Stimulated activated CD4-positive, alpha-beta T cell treated with anti-CD3 and anti-CD28 coated beads, Interleukin-2, amount 100 ng/mL, for 48 hours (primary cell): ENCODE data around the gene C5orf15.
"Not testable (repeated sequence)": the region's sequence is repeated elsewhere in the genome, so short reads cannot be mapped to it uniquely, and the experiment has no call there.

Experiments
- DNase-seq, 2 donors: peaks; one replicate each; pipeline ENCODE4 v3.0.0-alpha.2; 2020

Gene C5orf15

DNA sequence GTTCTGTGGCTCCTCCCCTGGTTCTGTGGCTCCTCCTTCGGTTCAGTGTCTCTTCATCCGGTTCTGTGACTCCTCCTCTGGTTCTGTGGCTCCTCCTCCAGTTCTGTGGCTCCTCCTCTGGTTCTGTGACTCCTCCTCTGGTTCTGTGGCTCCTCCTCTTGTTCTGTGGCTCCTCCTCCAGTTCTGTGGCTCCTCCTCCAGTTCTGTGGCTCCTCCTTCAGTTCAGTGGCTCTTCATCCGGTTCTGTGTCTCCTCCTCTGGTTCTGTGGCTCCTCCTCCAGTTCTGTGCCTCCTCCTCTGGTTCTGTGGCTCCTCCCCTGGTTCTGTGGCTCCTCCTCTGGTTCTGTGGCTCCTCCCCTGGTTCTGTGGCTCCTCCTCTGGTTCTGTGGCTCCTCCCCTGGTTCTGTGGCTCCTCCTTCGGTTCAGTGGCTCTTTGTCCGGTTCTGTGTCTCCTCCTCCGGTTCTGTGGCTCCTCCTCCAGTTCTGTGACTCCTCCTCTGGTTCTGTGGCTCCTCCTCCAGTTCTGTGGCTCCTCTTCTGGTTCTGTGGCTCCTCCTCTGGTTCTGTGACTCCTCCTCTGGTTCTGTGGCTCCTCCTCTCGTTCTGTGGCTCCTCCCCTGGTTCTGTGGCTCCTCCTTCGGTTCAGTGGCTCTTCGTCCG is 32.3 kb downstream of the C5orf15 start:
- DNase-seq = not testable (repeated sequence)

GRCh38 chr5:133935667-133935940 is 32.8 kb downstream of the C5orf15 start:
- no peak for DNase-seq

DNA sequence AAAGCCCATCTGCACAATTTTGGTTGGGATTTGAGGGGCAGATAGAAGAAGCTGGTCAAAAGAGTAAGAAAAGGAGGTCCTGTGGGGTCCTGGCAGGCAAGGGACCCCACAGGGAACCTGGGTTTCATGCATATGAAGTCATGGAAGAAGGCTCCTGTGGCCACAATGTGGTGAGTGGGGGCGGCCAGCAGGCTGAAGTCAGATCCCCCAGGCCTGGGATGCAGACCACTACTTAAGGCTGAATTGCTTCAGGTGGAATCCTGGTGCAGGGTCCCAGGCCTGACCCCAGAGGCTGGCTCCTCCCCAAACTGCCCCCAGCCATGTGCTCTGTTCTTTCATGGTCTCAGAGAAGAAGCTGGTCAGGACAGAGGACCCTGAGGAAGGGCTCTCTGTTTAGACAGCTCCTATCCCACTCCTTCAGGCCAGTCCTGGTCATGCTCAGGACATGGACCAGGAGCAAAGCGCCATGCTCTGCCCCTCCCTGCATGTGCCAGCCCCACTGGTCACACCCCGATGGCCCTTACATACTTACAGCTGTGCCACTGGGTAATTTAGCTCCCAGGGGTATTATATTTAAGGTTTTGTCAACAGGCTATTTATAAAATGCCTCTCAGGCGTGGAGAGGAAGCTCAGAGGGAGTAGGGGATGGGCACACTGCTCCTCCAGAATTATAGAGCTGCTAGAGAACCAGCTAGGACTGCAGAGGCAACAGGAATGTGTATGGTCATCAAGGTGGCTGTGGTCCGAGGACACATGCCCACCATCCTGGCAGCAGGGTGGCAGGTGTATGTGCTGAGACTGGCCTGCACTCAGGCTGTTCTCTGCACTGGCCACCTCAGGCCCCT is 33.4 kb downstream of the C5orf15 start:
- DNase-seq = no peak

GRCh38 chr5:133934311-133934710 is 34.1 kb downstream of the C5orf15 start:
- DNase-seq = no peak

GRCh38 chr5:133933670-133934295 is 34.6 kb downstream of the C5orf15 start:
- DNase-seq = no peak

DNA sequence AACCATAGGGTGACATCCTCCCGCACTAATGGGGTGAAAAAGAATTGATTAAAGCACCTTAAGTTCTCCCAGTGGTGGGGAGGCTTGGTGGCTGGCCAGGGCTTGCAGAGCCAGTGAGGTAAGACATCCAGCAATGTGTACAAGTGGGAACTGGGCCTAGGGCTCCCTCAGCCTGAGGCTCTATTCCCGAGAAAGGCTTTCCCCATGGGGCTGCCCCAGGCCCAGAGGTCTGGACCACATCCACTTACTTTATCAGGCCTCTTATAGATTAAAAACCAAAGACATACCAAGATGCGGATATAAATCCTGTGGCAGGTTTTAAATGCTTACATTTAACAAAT is 35.3 kb downstream of the C5orf15 start:
- DNase-seq = no peak

DNA sequence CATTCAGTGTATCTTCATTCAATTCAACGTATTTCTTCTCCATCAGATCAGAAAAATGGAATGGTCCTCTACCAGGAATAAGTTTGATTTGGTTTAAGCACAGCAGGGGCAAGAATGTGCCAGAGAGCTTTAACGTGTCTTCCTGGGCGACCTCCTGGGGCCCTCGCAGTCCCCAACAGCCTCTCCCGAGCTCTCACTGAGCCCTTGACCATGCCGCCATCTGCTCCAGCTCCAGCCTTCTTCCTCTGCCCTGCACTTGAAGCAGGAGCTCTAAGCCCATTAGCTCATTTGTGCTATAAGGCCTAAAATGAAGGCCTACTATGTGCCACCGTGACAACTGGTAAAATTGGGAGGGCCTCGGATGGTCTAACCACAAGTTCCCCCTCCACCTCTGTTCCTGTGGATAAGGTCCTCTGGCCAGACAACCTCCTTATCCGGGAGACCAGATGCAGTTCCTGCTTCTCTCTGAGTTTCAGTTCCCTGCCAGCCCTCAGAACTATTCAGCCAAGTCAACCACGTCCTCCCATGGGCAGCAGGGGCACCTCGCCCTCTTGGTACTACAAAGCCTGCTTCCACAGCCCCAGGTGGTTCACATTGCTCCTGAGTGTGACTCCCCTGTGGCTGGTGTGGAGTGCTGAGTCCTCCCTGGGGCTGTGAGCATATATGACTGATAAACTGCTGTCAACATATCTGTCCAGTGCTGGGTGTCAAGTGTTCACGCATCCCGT is 35.8 kb downstream of the C5orf15 start:
- DNase-seq = no peak

- DNase-seq = no peak
Measured at GRCh38 chr5:133931546-133931945, 36.9 kb downstream of the C5orf15 start.

GRCh38 chr5:133930813-133931090 is 37.7 kb downstream of the C5orf15 start:
- no peak for DNase-seq

- peak; percentile 64 to 65 for DNase-seq
Measured at GRCh38 chr5:133930061-133930812, 38.2 kb downstream of the C5orf15 start.

DNA sequence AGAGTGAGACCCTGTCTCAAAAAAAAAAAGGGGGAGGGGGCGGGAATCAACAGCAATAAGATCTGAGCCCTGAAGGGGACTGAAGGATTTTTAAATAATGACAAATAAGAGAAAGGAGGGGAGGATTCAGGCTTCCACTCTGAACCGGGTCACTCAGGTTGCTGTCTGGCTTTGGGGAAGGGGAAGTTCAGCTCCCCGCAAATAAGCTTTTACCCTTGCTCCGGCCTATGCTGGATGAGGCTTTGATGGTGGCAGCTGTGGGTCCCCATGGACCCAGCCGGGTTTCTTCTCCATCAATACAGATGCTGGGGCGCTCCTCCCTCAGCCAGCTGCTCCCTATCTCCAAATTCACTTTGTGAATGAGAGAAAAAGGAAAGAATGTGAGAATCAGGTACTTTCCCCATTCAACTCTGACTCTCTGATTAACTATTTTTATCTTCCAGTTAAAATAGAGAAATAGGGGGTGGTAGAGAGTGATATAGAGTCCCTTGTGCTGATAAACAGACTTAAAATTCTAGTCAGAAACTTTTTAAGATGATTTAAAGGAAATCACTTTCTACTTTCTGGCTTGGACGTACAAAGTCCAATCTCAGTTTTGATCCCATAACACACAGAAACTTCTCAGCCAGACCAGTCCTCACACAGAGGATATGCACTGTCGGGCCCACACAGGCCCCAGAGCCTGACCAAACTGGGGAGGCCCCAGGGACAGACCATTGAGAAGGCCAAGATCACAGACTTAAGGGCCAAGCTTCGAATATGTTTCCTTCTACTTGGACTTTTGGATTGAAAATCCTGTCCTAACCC is 39.6 kb downstream of the C5orf15 start:
- DNase-seq = no peak

DNA sequence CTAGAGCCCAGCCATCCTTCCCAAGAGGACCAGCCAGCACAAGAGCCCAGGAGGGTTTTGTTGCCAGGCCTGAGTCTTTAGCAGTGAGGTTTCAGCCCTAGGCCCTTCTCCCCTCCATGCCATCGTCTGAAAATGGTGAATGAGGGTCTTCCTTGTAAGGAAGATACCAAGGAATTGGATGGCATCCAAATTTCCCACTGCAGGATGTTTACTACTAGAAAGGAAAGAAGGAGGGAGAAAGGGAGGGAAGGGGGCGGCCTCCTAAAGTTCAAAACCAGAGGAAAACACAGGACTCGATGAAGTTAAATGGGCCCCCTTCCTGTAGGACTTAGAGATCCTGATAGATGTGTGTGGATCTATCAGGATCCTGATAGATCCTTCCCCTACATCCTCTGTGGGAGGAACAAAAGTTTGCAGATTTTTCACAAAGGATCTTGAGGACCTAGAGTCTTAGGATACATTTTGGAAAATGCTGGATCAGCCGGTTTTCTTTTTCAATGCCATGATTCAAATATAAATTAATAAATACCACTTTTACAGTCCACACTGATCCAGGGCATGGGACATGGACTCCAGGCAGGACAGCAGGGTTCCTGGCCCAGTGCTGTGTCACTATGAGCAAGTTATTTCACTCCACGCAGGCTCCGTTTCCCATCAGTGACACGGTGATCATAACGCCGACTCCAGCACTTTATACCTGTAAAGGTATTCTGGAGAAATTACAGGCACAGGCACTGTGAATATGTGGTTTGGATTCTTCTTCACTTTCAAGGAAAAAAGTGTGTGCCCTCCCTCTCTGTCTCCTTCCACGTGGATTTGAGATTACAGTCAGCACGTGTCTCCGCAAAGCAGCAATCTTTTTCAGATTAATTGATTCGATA is 40.9 kb downstream of the C5orf15 start:
- DNase-seq = no peak

- DNase-seq = no peak
Measured at GRCh38 chr5:133926489-133927299, 41.7 kb downstream of the C5orf15 start.

DNA sequence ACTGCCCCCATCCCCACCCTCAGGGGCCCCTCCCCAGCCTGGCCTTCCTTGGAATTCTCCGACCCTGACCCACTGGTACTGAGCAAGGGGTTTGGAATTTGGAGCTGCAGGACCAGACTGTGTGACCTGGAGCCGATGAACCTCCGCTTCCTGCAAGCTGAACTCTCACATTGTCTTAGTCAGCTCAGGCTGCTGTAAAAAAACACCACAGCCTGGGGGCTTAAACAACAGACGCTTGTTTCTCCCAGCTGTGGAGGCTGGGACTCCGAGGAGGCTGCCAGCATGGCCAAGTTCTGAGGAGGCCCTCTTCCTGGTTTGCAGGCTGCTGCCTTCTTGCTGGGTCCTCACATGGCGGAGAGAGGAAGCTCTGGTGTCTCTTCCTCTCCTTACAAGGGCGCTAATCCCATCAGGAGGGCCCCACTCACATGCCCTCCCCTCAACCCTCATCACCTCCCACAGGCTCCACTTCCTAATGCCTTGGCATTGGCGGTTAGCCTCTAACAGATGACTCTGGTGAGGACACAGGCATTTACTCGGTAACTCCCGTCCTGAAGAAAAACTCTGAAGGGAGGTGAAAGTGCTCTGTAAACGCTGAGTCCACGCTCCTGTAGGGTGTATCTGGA is 42.4 kb downstream of the C5orf15 start:
- DNase-seq = no peak

DNA sequence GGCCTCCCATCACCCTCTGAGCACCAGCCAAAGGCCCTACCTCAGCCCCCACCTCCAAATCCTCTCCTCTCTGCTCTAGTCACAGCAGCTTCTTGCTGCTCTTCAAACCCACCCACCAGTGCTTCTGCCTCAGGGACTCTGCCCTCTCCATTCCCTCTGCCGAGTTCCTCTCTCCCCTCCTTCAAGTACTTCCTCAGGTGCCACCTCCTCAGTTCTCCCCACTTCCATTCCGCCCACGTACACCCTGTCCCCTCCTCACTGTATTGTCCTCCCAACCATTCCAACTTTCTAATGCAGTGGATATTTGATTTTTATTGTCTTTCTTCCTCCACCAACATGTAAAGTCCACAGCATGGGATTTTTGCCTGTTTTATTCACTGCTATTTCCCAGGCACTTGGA is 43.2 kb downstream of the C5orf15 start:
- DNase-seq = no peak

GRCh38 chr5:133924221-133924920 is 44.1 kb downstream of the C5orf15 start:
- DNase-seq = no peak

GRCh38 chr5:133921979-133922378 is 46.4 kb downstream of the C5orf15 start:
- no peak for DNase-seq

DNA sequence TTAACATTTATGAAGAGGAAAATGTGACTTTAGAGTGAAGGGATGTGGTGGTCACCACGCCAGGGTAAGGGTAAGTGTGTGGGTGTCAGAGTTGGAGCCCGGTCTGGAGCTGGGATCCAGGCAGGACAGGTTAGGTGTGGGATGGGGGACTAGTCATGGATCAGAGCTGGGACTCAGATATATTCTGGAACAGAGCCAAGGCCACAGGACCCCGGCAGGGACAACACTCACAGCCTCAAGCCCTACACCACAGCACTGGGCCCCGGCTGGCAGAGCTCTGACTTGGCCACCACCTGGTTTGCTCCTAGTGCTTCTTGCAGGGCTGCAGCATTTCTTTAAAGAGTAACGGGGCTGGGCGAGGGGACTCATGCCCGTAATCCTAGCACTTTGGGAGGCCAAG is 47.4 kb downstream of the C5orf15 start:
- DNase-seq = no peak
